NB4 (cell line): ENCODE measurements around the gene NR2F2.

Source experiments
- CTCF ChIP-seq: IDR thresholded peaks from one replicate; pipeline ENCODE4 v1.5.1; 2012; ENCODE audit warnings: low read depth, low read length
- MAX ChIP-seq: IDR thresholded peaks from 2 replicates; pipeline ENCODE4 v1.6.1; 2011; ENCODE audit warnings: low read depth, low read length
- MYC ChIP-seq: IDR thresholded peaks from 2 replicates; pipeline ENCODE4 v1.6.1; 2011; ENCODE audit warnings: low read depth, low read length
- POLR2A ChIP-seq: IDR thresholded peaks from 2 replicates; pipeline ENCODE4 v1.6.1; 2011; ENCODE audit warnings: mild to moderate bottlenecking; ENCODE audit not compliant: insufficient read length; ENCODE audit errors: extremely low read depth

- TF ChIP-seq CTCF, result no peak
- TF ChIP-seq POLR2A, result no peak
- no peak for TF ChIP-seq MAX
- TF ChIP-seq MYC, result no peak
Observed at GRCh38 chr15:96343113-96344059, 12.9 kb downstream of the NR2F2 start.
